WTC11 (cell line): ENCODE measurements around the gene REEP3.

ENCODE experiments used
- GABPB1 ChIP-seq: sonication (generic); formaldehyde crosslinking; IDR thresholded peaks from 2 replicates; pipeline ENCODE4 v1.8.1; 2023; ENCODE audit warnings: mild to moderate bottlenecking, missing genetic modification reagents
- JUN ChIP-seq: sonication (generic); formaldehyde crosslinking; IDR thresholded peaks from 2 replicates; pipeline ENCODE4 v1.8.0; 2023; ENCODE audit warnings: mild to moderate bottlenecking, missing genetic modification reagents
- TF ChIP-seq, protein P1 (sequence below): fragments of 200-600 bp; IDR thresholded peaks from 2 replicates; pipeline ENCODE4 v1.8.0; 2022; ENCODE audit warnings: antibody characterized with exemption

DNA sequence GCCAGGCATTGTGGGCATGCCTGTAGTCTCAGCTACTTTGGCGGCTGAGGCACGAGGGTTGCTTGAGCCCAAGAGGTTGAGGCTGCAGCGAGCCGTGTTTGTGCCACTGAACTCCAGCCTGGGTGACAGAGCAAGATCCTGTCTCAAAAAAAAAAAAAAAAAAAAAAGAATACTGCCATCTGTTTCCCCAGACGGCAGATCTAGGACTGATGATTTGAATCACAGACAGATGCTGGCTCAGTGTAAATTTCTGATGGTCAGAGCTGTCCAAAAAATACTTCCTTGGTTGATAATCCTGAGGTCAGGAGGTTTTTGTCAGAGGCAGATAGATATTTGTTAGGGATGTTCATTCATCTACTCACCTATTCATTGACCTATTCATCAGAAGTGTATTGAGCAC is 130.7 kb downstream of the REEP3 start:
- TF ChIP-seq GABPB1 (no peak), JUN (CRISPR knock-in tag) (no peak)
- TF ChIP-seq, protein P1, sequence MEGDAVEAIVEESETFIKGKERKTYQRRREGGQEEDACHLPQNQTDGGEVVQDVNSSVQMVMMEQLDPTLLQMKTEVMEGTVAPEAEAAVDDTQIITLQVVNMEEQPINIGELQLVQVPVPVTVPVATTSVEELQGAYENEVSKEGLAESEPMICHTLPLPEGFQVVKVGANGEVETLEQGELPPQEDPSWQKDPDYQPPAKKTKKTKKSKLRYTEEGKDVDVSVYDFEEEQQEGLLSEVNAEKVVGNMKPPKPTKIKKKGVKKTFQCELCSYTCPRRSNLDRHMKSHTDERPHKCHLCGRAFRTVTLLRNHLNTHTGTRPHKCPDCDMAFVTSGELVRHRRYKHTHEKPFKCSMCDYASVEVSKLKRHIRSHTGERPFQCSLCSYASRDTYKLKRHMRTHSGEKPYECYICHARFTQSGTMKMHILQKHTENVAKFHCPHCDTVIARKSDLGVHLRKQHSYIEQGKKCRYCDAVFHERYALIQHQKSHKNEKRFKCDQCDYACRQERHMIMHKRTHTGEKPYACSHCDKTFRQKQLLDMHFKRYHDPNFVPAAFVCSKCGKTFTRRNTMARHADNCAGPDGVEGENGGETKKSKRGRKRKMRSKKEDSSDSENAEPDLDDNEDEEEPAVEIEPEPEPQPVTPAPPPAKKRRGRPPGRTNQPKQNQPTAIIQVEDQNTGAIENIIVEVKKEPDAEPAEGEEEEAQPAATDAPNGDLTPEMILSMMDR = no peak
